NCI-H82 treated with DMSO at 0.1 percent for 48 hours (cell line): ENCODE data around the gene CLIP4.

Source experiments
- DNase-seq: peaks from one replicate; lab custom pipeline; 2025; ENCODE audit not compliant: unreplicated experiment; lab: John Stamatoyannopoulos, UW

CLIP4 gene

DNA sequence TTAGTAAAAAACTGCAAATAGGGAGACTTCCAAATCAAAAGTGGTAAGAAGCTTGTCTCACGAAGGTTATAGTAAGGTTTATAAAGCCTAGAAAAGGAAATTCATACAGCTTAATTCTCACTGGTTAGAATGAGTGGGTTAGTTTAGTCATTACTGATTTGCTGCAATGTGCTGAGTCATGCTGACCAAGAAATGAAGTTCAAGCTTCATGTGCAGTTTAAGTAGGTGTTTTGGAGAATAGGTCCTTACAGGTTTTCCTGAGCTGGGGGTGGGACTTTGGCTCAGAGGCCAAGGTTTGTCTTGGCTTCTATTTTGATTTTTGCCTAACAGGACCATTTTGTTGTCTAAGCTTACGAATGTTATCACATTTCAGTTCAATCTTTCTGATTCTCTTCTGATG, 15.1 kb downstream of the CLIP4 start:
- no peak for DNase-seq

DNA sequence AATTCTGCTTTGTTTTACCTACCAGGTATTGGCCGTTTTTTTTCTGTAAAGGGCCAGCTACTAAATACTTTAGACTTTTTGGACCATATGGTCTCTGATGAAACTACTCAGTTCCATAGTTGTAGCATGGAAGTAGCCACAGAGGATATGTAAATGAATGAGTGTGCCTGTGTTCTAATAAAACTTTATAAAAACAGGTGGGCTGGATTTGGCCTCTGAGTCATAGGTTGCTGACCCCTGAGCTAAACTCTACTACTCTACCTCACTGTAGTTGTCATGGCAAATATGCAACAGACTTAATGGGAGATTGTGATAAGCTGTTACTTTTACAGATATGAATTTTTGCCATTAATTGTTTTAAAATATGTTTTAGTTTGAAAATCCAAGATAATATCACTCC, 19.7 kb downstream of the CLIP4 start:
- DNase-seq: no peak

DNA sequence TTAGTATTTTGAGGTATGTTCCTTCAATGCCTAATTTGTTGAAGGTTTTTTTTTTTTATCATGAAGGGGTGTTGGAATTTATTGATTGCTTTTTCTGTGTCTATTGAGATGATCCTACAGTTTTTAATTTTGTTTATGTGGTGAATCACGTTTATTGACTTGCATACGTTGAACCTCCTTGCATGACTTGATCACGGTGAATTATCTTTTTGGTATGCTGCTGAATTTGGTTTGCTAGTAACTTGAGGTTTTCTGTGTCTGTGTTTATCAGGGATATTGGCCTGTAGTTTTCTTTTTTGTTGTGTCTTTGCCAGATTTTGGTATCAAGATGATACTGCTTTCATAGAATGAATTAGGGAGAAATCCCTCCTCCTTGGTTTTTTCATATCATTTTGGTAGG, 23.9 kb downstream of the CLIP4 start:
- no peak for DNase-seq

DNA sequence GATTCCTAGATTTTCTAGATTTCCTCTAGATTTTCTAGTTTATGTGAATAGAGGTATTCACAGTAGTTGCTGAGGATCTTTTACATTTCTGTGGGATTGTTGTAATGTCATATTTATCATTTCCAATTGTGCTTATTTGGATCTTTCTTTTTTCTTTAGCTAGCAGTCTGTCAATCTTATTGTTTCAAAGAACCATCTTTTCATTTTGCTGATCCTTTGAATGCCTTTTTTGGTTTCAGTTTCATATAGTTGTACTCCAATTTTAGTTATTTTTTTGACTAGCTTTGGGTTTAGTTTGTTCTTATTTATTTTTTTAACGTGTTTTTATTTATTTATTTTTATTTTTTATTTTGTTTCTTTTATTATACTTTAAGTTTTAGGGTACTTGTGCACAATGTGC, 24.5 kb downstream of the CLIP4 start:
- no peak for DNase-seq

DNA sequence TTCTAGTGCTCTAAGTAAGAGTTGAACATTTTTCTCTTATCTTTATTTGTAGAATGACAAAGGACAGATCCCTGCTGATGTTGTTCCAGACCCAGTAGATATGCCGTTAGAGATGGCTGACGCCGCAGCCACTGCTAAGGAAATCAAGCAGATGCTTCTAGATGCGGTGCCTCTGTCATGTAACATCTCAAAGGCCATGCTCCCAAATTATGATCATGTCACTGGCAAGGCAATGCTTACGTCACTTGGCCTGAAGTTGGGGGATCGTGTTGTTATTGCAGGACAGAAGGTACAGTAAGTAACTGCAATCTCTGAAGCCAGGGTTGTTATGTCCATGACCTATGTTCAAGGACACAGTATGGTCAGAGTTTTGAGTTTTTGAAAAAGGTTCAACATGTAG, 28.4 kb downstream of the CLIP4 start:
- no peak for DNase-seq

DNA sequence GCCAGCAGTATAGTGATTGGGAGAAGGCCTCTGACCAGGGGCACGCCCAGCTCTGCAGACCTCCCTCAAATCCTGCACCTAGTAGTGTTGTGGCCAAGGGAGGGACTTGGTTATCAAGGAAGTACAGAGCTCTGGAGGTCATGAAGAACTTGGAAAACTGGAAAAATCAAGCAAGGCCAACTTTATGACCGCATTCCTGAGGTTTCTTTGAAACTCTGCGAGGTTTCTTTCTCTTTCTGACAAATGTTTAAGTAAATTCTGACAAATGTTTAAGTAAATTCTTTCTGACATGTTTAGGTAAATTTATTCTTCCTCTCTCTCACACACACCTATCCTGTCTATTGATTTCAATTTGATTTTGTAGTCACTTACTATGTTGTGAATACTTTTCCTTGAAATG, 31.0 kb downstream of the CLIP4 start:
- DNase-seq: no peak

DNA sequence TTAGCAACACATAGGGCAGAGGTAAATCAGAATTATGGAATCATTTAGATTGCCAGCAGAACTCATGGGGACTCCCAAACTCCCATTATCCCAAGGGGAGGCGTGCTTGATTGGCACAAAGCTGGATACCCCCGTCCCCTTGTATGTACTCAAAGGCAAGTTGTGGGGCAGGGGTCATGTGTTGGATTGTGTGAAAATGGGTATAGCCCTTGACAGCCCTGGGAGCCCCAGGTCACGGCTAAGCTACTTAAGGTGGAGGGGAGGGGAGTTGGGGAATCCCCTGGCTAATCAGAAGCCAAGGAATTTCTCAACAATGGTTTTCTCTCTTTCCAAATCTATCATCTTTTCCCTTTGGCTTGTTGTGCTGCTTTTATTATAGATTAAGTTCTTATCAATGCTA, 32.7 kb downstream of the CLIP4 start:
- peak; percentile 39 for DNase-seq

DNA sequence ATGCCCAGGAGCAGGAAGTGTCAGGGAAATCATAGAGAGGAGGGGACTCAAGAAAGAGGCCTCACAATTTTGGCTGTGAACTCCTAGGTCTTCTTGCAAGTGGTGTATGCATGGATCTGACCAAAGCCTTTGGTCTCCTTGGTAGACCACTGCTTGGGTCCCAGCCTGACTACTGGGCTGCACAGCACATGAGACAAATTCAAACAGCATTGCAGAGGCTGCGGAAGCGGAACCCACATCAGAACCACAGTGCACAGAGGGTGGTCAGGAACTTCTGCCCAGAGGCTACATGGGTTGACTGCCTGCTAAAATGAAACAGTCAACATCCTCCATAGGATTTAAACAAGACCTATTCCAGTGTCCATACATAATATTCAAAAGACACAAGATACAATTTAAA, 39.4 kb downstream of the CLIP4 start:
- no peak for DNase-seq

DNA sequence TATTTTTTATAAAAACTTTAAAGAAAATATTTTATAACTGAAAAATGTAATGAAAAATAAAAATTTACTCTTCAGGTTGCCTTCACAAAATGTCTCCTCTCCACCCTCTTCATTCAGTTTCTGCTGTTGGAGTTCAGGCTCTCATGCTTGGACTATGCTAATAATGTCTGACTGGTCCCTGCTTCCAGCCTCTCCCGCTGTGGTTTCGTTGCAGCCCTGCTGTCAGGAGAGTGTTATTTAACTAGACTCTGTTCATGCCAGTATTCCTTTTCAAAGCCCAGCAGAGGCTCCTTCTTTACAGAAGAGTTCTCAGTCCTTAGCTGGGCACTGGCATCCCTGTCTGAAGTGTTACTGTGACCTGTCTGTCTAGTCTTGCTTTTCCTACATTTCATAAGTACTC, 40.4 kb downstream of the CLIP4 start:
- DNase-seq: no peak

DNA sequence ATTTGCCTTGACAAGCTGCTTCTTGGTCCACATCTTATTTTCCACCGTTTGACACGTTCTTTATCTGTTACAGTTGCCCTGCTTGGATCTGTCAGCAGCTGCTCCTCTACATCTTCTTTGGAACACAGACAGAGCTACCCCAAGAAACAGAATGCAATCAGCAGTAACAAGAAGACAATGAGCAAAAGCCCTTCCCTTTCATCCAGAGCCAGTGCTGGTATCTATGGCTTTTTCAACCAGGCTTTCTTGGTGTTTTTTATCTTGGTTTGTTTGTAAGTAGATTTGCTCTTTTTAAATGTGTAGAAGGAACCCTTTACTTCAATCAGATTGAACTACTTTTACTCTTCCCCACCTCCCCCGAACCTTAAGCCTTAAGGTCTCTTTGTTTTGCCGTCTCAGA, 41.9 kb downstream of the CLIP4 start:
- no peak for DNase-seq

DNA sequence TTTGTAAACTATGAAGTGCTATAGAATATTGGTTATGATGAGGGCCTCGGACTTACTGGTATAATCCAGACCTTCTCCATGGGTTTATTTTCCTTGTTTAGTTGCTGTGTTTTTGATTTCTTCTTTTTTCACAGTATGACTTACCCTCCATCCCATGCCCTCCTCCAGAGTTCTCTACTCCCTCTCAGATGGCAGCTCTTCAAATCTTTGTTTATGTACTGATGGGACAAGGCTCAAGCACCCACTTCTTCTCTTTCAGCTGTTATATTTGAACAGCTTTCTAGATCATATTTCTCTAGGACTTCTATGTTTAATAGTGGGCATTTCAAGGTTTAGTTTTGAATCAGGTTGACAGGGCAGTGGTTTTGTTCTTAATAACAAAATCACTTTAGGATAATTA, 43.9 kb downstream of the CLIP4 start:
- DNase-seq: no peak

DNA sequence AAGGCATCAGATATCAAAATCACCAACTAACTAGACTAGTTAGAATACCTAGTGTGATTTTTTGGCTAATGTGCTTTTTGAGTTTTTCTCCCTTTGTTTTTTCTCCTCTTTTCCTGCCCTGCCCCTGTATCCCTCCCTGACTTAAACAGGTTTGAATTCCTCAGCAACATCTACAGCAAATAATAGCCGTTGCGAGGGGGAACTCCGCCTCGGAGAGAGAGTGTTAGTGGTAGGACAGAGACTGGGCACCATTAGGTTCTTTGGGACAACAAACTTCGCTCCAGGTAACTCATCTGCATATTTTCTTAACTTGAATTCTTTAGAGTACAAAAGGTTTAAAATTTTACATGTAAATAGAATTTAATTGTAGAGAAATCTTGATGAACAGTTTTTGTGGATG, 45.0 kb downstream of the CLIP4 start:
- no peak for DNase-seq

DNA sequence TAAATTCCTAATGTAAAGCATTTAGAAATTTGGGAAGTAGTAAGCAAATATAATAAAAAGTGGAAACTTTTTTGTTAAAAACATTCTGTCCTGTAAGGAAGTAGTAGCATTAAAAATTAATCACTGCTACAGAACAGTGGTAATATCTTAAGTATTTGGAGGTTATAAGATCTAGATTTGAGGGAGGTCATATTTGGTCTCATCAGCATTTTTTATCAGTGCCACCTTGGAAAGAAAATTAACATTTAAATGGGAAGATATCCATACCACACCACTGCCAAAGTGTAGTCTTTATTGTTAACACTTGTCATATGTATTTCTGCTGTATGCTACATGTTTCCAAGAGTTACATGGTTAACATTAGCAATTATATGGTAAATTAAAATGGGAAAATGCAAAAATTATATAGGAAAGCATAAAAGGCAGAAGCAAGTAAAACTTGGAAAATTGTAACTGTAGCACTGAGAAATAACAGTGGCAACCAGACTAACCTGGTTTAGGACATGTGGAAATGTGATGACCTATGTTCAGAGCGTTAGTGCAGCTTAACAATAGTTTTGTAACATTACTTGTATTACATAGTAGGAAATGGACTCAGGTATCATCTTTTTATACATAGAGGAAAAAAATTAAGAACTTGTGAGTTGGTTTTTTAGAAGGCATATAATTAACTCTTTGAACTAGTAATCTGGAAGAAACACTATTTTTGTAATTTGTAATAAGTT, 47.2 kb downstream of the CLIP4 start:
- DNase-seq: no peak

DNA sequence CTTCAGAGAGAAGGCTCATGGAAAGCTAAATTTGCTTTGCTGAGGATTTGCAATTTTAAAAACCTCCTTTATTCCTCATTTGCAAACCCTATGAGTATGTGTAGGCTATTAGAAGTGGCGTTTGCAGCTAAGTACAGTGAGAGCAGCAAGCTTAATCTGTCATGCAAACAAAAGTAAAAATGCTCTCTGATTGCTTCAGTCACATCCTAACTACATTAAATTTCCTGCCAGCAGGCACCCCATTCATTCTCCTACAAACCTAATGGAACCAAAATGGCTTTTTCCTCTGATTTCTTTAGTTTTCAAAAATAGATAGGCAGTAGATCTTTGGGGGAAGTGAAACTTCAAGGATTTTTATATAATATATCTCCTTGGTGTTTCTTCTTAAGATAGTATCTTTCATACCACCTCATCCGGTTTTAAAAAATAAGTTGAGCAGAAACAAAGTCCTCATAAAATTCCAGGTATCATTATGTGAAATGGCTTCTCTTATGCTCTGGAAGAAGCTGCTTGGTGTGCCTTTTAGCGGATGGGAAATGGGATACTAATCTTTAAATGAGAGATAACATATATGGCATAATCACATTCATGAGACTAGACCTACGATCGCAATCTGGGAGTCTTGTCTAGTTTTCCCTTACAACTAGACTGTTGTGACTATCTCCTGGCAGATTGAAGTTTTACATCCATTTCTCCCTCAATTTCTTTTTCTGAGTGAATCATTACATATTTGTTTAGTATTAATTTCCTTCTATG, 49.1 kb downstream of the CLIP4 start:
- DNase-seq: peak; percentile 35

DNA sequence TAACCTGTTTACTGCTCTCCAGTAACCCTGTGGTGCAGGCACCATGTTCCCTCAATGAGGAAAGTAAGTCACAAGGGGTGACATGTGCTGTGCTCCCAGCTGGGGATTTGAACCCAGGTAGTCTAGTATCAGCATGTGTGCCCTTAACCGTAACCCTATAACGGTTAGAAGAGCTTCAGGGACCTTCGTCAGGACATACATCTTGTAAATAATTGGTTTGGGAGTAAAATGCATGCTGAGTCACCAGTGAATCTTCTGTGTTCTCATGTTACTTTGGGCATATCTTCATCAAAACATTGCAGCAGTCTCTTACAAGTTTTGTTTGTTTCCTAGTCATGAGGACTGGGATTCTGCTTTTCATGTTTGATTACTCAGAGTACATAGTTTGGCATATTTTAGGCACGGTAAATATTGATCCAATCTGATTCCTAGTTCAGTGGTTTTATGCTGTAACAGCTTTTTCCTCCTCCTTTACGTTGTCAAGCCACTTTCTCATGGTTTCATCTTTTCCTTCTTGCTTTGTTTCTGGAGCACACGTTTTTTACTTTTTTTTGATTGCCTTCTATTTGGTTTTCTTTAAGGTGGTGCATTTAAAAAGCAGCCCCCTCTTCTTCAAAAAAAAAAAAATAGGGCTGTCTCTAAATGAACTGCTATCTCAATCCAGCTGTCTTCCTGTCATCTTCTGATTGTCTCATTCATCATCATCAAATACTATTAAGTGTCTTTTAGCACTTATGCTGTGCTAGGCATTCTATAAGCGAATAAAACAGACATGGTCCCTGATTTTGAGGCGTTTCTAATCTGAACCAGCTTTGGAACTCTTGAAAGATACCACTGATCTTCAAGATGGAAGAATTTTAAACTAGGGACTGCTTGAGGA, 50.4 kb downstream of the CLIP4 start:
- peak; percentile 42 for DNase-seq

DNA sequence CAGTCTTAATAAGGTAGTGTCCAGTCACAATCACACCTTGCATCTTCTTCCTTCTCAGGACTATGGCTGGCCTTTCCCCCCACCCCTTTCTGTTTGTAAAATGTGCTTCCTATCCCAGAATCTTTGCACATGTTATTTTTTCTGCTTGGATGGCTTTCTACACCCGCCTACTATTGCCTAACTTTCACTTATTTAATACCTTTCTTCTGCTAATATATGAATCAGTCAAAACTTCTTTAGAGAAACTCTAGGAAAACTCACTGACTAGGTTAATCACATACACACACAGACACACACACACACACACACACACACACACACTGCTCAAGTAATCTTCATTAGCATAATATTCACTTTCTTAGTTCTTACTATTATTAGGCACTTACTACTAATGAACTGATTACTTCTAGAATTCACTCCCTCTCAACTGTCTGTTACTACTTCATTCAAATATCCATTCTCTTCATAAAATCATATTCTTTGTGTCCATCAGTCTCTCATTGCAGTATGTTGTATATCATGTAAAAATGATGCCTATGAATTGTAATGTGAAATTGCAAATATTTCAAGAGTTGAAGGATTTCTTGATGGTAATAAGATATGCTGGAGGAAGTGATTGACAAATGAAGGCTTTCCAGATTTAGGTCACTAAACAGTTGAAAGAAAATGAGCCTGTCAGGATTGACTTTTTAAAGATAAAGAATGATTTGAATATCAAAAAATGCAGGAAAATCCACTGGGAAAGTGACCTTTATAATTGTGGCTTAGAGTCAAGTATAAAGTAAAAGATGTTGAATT, 51.2 kb downstream of the CLIP4 start:
- DNase-seq: no peak

DNA sequence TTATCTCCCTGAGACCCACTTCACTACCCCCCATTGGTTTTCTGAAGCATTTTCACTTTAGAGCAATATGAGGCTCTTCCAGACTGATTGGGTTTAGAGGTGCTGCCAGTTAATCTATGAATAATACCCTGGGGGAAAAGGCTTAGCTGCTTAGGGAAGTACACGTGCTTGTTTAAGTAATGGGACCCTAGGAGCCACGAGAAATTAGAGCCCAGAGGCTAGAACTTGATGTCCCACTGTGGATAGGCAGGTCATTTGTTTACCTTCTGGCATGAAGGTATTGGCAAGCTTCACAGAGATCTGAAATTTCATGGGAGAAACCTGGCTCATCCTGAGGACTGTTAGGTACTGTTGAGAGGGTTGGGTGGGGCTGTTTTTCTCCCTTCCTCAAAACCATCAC, 59.7 kb downstream of the CLIP4 start:
- peak; percentile 93 for DNase-seq

DNA sequence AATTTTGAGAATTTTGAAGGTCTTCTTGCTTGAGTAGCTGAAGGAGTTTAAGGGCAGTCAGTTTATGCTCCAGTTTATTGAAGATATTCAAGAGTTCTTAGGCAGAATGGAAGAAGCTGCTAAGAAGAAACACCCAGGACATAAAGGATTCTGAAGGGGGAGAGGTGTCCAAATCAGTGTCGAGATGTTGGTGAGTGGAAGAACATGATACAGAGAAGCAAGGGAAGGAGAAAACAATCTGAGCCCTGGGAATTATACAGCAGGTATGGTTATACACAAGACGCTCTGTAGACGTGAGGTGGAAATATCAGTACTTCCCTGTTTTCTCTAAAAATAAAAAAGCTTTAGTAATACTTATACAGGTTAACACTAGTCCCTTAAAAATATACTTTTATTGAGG, 60.1 kb downstream of the CLIP4 start:
- DNase-seq: no peak

DNA sequence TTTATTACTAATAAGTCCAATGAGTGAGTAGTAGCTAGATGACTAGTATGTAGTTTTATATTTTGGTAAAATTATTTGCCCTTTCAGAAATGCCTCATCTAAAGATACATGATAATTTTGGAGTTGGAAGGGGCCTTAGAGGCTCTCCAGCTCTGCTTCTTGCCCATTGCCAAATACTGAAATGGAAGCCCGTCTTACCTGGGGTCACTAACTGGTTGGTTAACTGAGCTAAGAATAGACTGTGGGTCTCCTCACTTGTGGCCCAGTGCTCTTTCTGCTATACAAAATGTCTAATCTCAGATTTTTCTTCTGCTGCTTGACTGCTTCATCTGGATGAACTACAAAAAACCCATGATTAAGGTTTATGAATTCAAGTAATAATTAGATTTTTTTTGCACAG, 67.1 kb downstream of the CLIP4 start:
- no peak for DNase-seq

DNA sequence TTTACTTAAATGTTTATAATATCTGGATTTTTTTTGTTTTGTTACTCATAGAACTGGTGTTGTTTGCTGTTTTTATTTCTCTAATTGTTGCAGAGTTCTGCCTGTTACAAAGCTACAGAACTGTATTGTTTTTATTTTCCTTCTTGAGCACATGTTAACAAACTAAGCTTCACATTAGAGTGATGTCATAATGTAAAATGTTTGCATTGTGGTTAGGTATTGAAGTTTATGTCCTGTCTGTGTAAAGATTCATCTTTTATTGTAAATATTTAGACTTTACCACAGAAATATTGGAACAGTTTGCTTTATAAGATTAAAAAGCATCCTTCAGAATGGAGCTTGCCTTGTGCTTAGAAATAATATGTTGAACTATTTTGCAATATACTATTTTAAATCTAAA, 67.7 kb downstream of the CLIP4 start:
- no peak for DNase-seq

DNA sequence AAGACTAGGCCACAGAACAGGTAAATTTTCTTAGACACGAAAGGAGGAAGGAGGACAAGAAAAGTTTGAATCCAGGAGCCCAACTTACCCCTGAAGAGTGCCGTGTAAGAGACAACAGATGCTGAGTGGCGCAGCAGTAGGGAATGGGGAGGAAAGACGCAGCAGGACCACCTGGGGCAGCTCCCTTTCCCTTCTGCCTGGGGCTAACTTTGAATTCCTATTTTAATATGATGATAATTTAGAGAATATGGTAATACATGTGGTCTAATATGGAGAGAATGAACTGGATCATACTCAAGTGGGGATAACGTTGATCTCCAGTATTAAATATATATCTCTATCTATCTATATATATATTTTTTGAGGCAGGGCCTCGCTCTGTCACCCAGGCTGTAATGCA, 69.3 kb downstream of the CLIP4 start:
- DNase-seq: no peak
